GM19452 (cell line): ENCODE measurements around the gene FBN1.

Experiments
- ATAC-seq: cut with Tn5 transposase; IDR thresholded peaks from one replicate; pipeline ENCODE4 v1.9.1; 2021; ENCODE audit not compliant: unreplicated experiment

Gene FBN1

DNA sequence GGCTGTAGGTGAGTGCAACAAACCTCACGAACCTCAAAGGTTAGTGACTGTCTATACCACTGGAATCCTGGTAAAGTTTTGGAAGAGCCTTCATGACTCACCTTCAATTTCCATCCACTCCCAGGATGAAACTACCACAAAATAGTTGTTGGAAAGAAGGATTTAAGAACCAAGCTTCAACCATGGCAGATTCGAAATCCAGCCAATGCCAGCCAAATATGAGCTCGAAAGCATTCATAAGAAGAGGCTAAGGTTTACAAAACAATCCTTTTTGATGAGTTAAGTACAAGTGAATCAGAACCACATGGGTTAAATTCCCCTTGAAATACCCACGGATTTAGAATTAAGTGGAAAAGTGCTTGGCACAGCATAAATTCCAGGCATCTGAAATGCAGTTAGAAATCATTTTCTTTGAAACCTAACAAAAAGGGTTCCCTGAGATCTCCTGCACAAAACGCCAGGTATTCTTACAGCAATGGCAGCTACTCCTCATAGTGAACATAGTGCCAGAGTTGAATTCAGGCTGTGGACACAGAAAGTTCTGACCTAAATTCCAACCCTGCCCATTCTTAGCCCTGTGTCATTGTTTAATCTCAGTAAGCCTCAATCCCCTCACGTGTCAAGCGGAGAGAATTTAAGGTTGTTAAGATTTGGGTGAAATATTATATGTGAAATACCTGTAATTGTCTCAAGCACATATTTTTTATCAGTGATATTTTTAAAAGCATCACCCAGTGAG is 89.2 kb downstream of the FBN1 start:
- no peak for ATAC-seq

DNA sequence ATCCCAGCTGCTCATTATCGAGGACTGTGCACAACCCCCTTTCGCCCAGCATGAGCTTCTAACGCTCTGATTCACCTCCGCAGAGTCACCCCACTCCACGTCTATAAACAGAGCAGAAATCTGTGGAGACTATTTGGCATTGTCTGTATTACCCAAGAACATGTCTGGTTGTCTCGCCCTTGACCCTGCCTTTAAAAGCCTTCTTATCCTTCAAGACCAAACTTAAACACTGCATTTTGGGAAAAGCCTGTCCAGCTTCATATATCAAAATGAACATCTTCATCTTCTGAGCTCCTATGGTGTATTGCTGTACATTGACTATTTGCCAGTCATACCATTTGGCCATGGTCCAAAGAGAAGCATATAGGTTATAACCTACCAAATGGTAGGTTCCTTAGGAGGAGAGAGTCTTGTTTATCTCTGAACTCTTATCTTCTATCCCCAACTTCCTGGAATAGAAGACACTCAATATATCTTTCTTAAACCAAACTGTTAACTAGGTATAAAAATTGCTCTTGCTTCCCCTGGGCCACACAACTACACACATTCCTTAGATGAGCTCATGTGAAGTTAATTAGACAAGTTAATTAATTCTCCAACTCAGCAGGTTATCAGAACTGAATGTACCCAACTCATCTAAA is 90.1 kb downstream of the FBN1 start:
- no peak for ATAC-seq

DNA sequence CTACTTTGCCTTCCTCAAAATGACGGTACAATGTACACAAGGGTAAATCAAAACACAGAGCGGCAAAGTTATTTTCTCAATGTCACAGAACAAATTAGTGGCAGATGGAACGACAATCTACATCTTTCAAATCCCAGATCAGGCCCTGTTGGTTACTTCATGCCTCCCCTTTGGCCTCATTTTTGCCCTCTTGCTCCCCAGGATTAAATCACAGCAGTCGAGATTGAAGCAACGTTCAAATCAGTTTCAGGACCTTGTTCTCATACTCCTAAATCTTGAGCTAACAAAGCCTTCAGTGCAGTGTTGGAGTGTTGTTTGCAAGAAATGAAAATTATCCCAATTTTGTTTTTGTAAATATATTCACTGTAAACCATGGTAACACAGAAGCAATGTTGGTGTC is 91.4 kb downstream of the FBN1 start:
- ATAC-seq, result no peak

DNA sequence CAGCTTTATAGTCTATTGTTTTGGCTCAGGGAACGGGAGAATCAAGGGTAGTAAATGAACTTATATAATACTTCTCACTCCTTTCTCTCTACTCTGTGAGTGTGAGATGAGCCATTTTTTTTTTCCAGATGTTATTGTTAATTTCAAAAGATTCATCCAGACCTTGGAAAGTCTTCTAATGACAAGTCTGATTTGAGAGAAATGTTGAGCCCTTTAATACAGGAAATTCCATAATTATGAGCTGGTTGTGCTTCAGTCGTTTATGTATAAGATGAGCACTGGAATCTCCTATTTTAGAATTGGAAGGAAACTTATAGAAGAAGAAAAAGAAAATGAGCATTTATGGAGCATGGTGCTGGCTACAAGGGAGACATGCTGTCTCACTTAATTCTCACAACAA is 92.0 kb downstream of the FBN1 start:
- ATAC-seq, result no peak

DNA sequence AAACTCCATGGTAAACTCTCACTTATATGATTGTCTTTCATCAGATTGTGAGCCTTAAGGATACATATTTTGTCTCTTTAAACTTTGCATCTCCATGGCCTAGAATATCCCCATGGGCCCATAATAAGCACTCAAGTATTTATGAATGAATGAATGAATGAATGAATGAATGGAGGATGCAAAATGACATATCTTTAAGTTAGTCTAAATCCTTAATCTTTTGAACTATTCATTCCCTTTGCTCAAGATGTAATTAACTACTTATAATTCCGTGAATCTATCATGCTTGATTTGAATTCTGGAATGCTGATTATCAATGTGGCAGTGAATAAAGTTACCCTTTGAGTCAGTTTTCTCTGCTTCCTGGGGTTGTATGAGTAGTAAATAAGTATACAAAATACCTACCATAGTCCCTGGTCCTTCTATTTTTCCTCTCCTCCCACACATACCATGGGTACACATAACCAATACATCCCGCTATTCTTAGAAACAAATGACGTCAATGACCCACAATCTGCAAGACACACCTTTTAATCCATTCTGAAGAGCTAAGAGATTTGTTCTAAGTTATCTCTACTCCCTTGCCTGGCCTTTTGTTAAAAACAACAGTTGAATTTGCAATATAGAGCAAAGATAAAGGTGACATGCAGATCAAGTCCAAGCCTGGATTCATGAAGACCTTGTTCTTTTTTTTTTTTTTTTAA is 94.5 kb downstream of the FBN1 start:
- no peak for ATAC-seq

DNA sequence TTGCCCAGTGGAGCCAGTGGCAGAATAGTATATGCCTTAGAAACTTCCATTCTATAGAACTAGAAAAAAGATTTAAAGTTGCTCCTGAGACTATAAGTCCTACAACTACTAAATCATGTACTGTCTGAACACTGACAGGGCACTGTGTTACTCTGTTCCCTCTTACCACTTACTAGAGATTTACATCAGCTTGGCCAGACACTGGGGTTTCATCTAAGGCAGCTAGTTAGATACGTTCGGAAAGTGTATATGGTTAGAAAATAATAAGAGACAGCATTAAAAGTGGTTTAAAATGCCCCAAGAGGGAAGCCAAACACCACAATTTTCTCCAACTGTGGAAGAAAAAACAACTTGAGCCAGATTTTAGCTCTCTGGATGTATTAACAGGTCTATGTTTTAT is 97.1 kb downstream of the FBN1 start:
- ATAC-seq, result no peak

DNA sequence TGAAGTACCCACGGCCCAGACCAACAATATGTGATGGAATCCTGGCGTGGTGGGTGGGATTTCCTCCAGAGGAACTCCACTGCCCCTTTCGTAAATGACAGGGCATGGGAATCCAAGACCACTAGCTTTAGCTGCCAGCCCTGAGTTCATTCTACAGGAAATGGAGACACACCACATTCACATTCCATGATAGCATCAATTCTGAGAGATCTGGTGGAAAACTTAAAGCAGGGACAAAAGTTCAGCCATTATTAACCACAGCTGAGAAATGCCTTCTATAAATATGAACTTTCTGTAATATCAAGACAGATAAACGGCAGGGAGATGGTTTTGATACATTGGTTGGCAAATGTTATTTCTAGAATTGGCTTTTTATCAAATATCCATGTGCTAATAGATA is 98.2 kb downstream of the FBN1 start:
- ATAC-seq, result no peak

DNA sequence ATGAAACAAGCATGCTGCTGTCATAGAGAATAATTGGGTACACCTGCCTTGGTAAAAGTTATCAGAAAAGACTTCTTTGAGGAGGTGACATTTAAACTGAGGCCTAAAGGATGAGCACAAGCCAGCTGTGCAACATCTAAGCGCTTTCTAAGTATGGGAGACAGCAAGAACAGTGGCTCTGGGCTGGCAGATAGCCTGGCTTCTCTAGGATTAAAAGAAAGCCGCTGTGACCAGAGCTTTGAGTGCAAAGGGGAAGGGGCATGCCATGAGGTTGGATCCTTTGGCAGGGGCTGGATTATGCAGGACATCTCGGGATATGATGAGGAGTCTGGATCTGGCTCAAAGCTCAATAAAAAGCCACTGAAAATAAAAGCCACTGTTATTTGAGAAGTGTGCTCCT is 99.2 kb downstream of the FBN1 start:
- ATAC-seq, result no peak

DNA sequence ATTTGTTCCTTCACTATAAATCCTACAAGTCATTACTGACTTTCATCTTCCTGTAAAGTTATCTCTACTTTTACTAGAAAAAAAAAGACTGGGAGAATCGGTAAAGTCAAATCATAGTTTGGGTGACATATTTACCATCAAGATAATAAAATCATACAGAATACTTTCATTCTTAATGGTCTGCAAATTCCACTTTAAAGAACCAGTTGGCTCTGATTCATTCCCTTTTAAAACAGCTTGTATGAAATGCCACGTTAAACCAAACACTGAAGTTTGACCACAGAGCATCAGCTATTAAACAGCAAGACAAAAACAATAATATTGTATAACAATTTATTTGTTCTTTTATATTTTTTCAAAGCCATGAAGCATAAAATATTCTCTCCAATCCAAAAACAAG is 100.7 kb downstream of the FBN1 start:
- no peak for ATAC-seq

DNA sequence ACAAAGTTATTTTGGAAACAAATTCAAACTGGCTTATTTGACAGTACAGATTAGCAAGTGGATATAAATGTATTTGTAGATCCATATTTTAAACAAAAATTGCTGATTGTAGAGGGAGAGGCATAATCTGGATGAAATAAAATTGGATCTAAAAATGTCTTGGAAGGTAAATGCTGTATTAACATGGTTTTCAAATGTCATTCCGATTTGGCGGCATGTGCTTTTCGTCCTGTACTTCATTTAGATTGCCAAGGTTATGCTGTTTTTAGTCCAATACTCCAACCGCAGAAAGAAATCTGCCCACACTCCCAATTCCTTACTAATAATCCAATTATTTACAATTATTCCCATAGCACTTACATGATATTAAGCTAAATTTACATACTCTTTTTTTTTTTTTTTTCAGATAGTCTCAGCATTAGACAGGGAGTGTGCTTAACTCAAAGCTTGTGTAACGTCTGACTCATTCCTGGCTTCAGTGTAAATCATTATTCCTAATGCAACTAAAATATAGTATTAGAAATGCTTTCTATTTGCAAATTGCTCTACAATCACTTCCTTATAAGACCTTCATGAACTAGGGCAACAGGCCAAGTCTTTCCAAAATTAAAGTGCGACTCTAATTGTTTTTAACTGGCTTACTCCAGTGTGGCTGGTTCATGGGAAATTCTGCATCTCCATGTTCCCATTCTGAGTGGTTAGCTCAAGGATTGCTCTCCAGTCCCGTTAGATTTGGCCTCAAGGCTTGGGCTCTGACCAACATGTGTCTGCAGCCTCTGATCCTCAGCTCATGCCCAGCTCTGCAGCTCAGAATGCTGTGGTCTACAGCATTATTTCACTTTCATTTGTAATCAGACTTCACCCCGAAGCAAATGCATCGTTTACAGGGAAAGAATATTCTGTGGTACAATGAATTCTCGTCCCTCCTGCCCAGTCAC is 103.9 kb downstream of the FBN1 start:
- peak; percentile 87 for ATAC-seq

DNA sequence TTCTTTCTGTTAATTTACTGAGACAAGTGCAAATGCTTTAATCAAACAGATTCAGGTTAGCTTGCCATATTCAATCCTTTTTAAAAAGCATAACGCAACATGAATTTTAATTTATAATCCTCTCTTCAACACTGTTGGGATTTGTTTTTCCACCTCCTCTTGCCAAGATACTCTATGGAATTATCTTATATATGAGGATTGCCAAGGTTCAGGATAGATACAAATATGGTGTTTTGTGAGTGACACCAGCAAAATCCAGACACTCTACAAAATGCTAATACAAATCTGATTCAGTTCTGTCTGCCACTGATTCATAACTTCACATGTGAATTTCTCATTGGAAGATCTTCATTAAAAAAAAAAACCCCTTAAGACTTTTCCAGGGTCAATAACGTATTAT is 104.8 kb downstream of the FBN1 start:
- ATAC-seq, result no peak

DNA sequence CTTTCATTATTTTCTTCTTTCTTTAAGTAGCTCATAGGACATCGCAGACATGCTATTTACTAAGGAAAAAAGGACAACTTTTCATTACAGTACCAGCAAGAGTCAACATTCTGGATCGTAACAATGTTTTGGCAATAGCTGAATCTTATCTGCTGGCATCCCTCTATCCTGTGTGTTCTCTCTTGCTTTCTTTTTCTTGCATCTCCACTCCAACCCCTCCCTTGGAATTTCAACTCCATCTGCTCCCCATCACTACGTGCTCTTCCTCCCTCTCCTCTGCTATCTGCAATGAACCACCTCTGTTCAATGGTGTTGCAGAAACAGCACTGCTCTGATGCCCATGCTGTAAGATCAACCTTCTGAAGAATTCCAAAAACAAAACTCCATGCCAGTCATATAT is 106.6 kb downstream of the FBN1 start:
- ATAC-seq, result no peak

DNA sequence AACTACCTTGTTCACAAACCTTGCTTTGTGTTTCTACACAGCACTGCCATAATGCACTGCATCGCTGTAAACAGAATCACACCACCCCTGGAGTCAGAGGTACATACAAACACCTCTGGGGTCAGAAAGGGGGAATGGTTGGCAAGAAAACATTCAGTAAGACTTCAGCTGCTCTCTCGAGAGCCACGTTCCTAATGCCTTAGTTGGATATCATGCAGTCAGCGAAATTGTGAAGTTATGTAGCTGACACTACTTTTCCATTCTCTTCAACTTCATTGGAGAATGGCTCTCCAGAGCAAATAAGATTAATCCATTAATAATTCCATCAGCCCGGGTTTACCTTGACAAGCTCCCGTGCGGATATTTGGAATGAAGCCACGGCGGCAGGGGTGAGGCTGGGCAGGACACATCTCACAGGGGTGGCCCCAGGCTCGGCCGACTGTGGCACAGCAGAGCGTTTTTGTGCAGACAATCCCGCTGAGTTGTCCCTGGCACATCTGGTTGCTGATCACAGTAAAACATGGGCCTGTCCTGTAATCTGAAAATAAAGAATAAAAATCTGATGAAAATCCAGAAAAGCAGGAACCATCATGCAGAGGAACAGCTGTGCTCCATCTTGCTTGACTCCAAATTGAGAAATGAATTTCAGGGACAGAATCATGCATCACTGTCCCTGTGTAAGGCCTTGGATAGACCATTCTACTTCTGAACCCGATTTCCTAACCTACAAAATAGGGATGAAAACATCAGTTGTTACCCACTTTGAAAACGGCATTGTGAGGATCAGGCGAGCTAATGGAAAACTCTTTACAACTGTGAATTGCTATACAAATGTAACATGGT is 108.0 kb downstream of the FBN1 start:
- no peak for ATAC-seq

DNA sequence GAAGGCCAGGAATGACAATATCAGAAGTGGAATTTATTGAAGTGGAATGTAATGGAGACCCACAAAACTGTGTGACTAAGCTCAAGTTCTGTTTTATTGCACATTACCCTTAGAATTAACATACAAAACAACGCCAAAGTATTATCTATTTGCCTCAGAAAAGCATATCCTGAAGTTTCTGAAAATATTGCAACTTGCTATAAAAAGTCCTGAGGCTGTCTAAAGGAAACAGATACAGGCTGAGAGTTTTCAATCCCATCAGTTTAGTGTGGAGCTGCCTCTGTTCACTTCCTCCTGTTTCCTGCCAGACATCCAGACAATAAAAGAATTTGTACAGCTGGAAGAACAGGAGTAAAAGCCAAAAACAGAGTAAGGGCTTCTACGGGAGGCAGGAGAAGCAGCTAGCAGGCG is 108.8 kb downstream of the FBN1 start:
- no peak for ATAC-seq

DNA sequence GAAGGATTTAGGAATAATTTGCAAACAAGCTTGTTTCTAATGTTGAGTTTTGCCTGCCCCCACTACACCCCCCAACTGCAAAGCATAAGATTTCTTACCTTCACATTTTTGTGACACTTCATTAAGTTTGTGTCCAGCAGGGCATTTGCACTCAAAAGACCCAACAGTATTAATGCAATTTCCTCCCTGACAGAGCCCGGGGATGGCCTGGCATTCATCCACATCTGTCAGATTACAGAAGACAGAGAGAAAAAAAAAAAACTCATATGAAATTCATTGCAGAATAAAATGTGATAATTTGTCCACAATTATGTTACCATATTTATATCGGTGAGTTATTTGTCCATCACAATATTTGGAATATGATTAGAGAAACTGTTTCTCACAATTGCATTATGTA is 111.5 kb downstream of the FBN1 start:
- ATAC-seq, result no peak

DNA sequence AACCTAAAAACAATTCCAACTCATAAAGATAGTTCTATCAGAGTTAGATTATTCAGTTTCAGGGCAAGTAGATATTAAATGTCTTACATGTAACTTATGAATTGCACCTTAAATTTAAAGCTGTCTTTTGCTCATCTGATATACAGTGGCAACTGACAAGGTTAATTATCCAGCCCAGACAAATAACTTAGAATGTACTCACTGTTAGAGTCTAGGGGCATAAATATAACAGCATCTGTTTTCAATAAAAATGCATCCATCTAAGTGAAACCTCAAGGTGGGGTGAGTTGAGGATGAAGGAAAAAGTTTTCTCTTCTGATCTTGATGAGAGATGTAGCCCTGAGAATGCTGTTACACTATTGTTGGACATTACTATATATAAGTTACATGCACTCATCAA is 112.6 kb downstream of the FBN1 start:
- no peak for ATAC-seq

DNA sequence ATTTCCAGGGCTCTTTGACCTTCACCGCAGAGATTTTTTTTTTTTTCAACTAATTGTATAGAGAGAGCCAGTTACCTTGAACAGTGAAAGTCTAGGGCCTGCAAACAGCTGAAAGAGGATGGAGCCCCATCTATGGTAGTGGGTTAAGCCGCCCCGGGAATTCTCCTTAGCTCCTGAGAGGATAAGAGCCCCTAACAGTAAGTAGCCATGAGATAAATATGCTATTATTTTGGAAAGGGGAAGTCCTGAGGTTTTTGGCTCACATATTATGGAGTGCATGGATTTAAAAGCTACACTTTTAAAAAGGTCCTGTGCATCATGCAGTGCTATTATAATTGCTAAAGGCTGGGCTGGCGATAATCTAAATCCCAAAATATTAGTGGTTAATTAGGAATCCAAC is 115.0 kb downstream of the FBN1 start:
- no peak for ATAC-seq

DNA sequence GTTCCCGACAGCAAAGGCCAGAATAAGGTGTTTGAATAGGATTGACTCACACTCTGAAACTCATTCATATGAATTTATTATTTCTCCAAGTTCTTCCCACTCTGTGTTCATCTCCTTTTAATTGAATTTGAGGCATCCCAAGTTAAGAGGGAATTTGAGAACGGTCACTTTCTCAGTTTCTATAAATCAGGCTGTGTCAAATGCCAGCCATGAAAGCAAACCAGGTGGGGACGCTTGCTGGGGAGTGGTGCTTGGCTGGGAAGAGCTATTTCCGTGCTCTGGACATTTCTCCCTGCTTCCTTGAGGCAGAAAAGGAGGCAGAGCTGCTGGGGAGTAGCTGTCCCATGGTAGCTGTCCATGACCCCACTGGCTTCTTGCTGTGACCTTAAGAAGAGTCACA is 116.6 kb downstream of the FBN1 start:
- ATAC-seq, result no peak

DNA sequence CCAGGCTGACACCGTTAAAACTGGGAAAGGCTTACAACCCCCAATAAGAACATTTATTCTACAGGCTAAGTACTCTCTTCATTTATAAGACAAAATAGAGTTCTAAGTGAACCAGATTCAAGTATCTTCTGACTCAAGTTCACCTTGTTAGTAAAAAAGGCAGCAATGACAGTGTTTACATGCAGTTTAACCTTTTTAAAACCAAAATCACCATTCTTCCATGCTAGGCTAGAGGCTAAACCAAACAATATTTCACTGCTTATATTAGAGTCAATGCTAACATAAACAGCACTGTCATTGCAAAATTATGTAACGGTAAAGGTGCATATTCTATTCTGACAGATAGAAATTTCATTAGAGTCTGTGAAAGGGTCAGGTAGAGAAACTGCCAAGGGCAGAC is 118.0 kb downstream of the FBN1 start:
- ATAC-seq, result no peak

DNA sequence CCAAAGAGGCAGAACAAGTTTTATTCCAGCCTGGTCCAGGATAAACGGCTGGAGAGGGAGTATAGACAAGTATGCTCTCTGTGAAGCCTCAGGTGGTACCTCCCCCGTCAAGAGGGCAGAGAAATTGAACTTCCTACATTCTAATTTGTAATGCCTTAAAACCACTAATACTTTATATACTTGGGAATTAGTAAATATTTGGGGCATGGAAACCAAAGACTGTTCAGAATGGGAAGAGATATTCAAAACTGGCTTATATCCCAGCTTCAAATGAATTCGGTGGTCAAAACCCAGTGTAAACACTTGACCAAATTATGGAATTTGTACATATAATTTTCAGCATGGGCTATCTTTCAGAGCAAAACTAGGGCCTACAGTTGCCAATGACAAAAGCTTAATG is 122.6 kb downstream of the FBN1 start:
- no peak for ATAC-seq
